GM12878 (cell line): ENCODE measurements around the gene TMPRSS6. TPM values are rescaled to one million over a fixed set of nuclear protein-coding genes. Genes with fewer than 3 reads are reported as not detected.
A peak's percentile ranks its signal among the peaks of the same experiment; 100 is the strongest.

Experiments
- BHLHE40 ChIP-seq, 2 experiments: fragments of 450-650 bp in 1 of 2; IDR thresholded peaks; 2 replicates each; pipeline ENCODE4 v1.6.1; 2011 to 2017; ENCODE audit warnings: low read depth in 2 of 2, borderline replicate concordance in 1 of 2, improper control_type of control experiment in 1 of 2, low read length in 1 of 2, mild to moderate bottlenecking in 1 of 2
- CBFB ChIP-seq: IDR thresholded peaks from 2 replicates; pipeline ENCODE4 v1.6.1; 2016; ENCODE audit warnings: antibody characterized with exemption, low read depth
- CBX3 ChIP-seq: fragments of 200-600 bp; sonication (generic); IDR thresholded peaks from 2 replicates; pipeline ENCODE4 v1.6.1; 2016; ENCODE audit warnings: low read depth, borderline replicate concordance
- CTCF ChIP-seq, 3 experiments: IDR thresholded peaks in 2 of 3; conservative IDR thresholded peaks in 1 of 3; 2 replicates each; pipeline ENCODE4 v1.5.1; 2011; ENCODE audit warnings: low read depth in 3 of 3, low read length in 3 of 3, mild to moderate bottlenecking in 3 of 3, control low read depth in 2 of 3, moderate library complexity in 2 of 3, inconsistent platforms in 1 of 3, mixed read lengths in 1 of 3; ENCODE audit not compliant: control insufficient read depth in 2 of 3, insufficient read depth in 1 of 3; ENCODE audit errors: extremely low read depth in 1 of 3
- EGR1 ChIP-seq, 2 experiments: IDR thresholded peaks; 1 replicate in 1 of 2; 2 replicates in 1 of 2; pipeline ENCODE4 v1.6.1; 2011 to 2012; ENCODE audit warnings: low read depth in 2 of 2, low read length in 2 of 2, borderline replicate concordance in 1 of 2, mild to moderate bottlenecking in 1 of 2, moderate library complexity in 1 of 2
- IKZF1 ChIP-seq: fragments of 450-650 bp; conservative IDR thresholded peaks from 2 replicates; pipeline ENCODE4 v1.6.1; 2017; ENCODE audit warnings: antibody characterized with exemption, mild to moderate bottlenecking
- JUNB ChIP-seq: IDR thresholded peaks from 2 replicates; pipeline ENCODE4 v1.6.1; 2016; ENCODE audit warnings: antibody characterized with exemption, mild to moderate bottlenecking
- POLR2A ChIP-seq: IDR thresholded peaks from 2 replicates; pipeline ENCODE4 v1.6.1; 2011; ENCODE audit warnings: low read depth, mild to moderate bottlenecking, low read length
- RAD21 ChIP-seq: IDR thresholded peaks from 2 replicates; pipeline ENCODE4 v1.6.1; 2011; ENCODE audit warnings: mild to moderate bottlenecking, low read depth, low read length, moderate library complexity; ENCODE audit not compliant: insufficient read depth
- RB1 ChIP-seq: fragments of 450-650 bp; formaldehyde crosslinking; IDR thresholded peaks from 2 replicates; pipeline ENCODE4 v1.6.1; 2017; ENCODE audit warnings: mild to moderate bottlenecking, borderline replicate concordance
- TBL1XR1 ChIP-seq: IDR thresholded peaks from 2 replicates; pipeline ENCODE4 v1.6.1; 2012; ENCODE audit warnings: low read depth, low read length, improper control_type of control experiment
- YY1 ChIP-seq: IDR thresholded peaks from 2 replicates; pipeline ENCODE4 v1.6.1; 2011; ENCODE audit warnings: low read depth, mild to moderate bottlenecking, low read length
- polyA plus RNA-seq, 11 experiments: library from polyadenylated mRNA; depleted of rRNA in 4 of 11; unstranded in 6 of 11; stranded (reverse) in 5 of 11; fragments of >200 nt; fragmentation: Nextera tagmentation in 4 of 11; fragmentation: Illumina TruSeq in 1 of 11; extraction: Ambion mirVana in 4 of 11; extraction: Trizol in 1 of 11; gene quantifications; 1 replicate in 1 of 11; 2 replicates in 10 of 11; pipeline versions ENCODE4 v1.2.1 to v1.2.3, GENCODE V29; 2011 to 2016; ENCODE audit warnings: inconsistent platforms in 2 of 11, missing spikeins in 2 of 11, low read depth in 1 of 11
- total RNA-seq, 4 experiments: library from RNA; depleted of rRNA in 3 of 4; stranded (reverse); fragments of >200 nt in 3 of 4; fragmentation: Illumina TruSeq in 1 of 4; extraction: Trizol in 1 of 4; gene quantifications; 2 replicates each; pipeline versions ENCODE4 v1.2.1 to v1.2.3, GENCODE V29; 2013 to 2021
- TF ChIP-seq, protein P1 (sequence below): fragments of 450-650 bp; IDR thresholded peaks from 2 replicates; pipeline ENCODE4 v1.6.1; 2017; ENCODE audit warnings: low read depth, mild to moderate bottlenecking, moderate library complexity

Gene TMPRSS6
- total and polyA plus RNA-seq, 10 of the 15 experiments (the other 5 are each of a cell fraction or from before 2014, with no cell fraction given): 0.06 to 0.69 (median 0.19) TPM; not detected in 6

DNA sequence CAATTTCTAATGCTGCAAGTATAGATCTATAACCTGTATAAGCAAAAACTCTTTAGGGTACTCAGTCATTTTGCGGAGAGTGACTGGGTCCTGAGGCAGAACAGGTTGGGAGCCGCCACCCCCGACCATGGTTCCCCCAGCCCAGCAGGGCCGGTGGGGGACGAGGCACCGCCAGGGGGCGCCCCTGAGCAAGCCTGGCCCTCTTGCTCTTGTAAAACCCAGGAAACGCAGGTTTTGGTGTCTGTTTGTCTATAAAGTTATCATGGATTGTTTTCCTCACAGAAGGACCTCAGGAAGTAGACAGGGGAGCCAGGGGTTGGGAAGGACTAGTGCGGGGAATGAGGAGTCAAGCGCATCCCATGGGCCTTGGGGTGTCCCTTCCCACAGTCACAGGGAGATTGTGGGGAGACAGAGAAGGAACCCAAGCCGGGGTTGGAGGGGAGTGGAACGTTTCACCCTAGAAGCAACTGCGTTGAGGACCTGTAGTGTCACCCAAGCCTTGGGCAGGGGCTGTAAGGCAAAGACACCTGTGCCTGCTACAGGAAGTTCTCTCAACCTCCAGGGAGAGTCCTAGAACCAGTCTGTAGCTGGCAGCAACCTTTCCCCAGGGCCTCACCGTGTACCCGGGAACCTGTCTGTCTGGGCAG lies 31.6 kb downstream of the TMPRSS6 start (continued):
- peak; percentile 29; the same call in 1 of the 2 replicates for TF ChIP-seq IKZF1
- no peak for TF ChIP-seq CBX3
- no peak for TF ChIP-seq CBFB
- TF ChIP-seq BHLHE40 (IDR thresholded peaks at IDR 0.05; ENCODE audit: borderline replicate concordance in 1 of 2, low read depth in 2 of 2, low read length in 1 of 2): 0 out of 4 replicates have a peak, but pooled peaks of 1 of the 2 experiments have one; percentile 44
- TF ChIP-seq TBL1XR1: no peak
- TF ChIP-seq, protein P1, sequence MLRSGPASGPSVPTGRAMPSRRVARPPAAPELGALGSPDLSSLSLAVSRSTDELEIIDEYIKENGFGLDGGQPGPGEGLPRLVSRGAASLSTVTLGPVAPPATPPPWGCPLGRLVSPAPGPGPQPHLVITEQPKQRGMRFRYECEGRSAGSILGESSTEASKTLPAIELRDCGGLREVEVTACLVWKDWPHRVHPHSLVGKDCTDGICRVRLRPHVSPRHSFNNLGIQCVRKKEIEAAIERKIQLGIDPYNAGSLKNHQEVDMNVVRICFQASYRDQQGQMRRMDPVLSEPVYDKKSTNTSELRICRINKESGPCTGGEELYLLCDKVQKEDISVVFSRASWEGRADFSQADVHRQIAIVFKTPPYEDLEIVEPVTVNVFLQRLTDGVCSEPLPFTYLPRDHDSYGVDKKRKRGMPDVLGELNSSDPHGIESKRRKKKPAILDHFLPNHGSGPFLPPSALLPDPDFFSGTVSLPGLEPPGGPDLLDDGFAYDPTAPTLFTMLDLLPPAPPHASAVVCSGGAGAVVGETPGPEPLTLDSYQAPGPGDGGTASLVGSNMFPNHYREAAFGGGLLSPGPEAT: no peak
- TF ChIP-seq POLR2A: no peak
- peak; percentile 85 for TF ChIP-seq RAD21
- TF ChIP-seq RB1: peak; percentile 77
- TF ChIP-seq EGR1 (IDR thresholded peaks at IDR 0.05; ENCODE audit: borderline replicate concordance in 1 of 2, low read depth in 2 of 2, low read length in 2 of 2): no peak
- peak; percentile 83 for TF ChIP-seq YY1
- peak; percentile 96 to 99 (median 98) for TF ChIP-seq CTCF (IDR thresholded peaks at IDR 0.05 in 2 of 3, conservative IDR thresholded peaks at IDR 0.05 in 1 of 3; ENCODE audit: control insufficient read depth in 2 of 3, extremely low read depth in 1 of 3, insufficient read depth in 1 of 3, low read depth in 3 of 3, low read length in 3 of 3)
- no peak for TF ChIP-seq JUNB
